Measurements from ENCODE around the gene ZBTB7A.

The ZBTB7A gene

GRCh38 chr19:4064149-4064495 is 2.6 kb downstream of the ZBTB7A start:
- TF ChIP-seq CTCF (IDR thresholded peaks at IDR 0.05; ENCODE audit: low read depth, low read length, missing control alignments): no peak
- H3K4me3 ChIP-seq (ENCODE audit: low read depth, low read length): peak overlapping the region; percentile 74
- in situ Hi-C loops (cut with HindIII; ENCODE audit: low sequenced_read_pairs): loop anchor here (10.0 kb wide), 1 partner anchor 141 kb away; no protein-coding TSS in a partner anchor
- DNase-seq (ENCODE audit: low read depth): no peak

DNA sequence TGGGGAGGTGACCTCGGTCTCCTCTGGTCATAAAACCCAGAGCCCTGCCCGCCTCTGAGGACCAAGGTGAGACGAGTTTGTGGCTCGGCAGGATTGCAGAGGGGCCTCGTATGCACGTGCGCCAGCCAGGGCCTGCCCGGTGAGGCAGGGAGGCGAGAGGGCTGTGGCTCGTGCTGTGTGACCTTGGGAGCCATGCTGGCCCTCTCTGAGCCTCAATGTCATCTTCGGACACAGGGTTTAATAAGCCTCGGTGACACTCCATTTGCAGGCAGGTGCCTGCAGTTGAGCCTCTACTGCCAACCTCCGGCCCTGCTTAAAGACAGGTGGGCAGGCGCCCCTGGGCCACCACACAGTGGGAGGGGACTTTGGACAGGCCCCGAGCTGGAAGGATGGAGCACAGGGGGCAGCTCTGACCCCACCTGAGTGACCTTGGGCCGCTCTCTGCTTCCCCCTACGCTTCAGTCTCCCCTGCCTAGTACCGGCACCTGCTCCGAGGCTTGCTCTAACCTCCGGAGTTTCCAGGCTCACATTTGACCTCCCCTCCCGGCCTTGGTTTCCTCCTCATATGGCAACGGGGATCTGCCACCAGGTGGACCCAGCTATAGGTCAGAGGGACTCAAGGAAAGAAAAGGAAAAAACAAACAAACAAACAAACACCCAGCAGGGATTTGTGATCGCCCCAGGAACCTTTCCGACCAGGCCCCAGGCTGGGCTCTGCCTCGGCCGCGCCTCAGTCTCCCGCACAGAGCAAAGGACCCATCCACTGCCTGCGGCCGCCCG is 3.1 kb downstream of the ZBTB7A start:
- DNase-seq (ENCODE audit: low read depth): no peak
- H3K4me3 ChIP-seq (ENCODE audit: low read depth, low read length): peak overlapping the region; percentile 74
- in situ Hi-C loops (cut with HindIII; ENCODE audit: low sequenced_read_pairs): loop anchor here (10.0 kb wide), 1 partner anchor 141 kb away; no protein-coding TSS in a partner anchor
- no peak for TF ChIP-seq CTCF (IDR thresholded peaks at IDR 0.05; ENCODE audit: low read depth, low read length, missing control alignments)

GRCh38 chr19:4062419-4063368 is 4.0 kb downstream of the ZBTB7A start:
- no peak for DNase-seq (ENCODE audit: low read depth)
- in situ Hi-C loops (cut with HindIII; ENCODE audit: low sequenced_read_pairs): loop anchor here (10.0 kb wide), 1 partner anchor 142 kb away; no protein-coding TSS in a partner anchor
- TF ChIP-seq CTCF (IDR thresholded peaks at IDR 0.05; ENCODE audit: low read depth, low read length, missing control alignments): no peak
- peak overlapping the region; percentile 74 for H3K4me3 ChIP-seq (ENCODE audit: low read depth, low read length)

GRCh38 chr19:4061683-4062418 is 4.8 kb downstream of the ZBTB7A start:
- H3K4me3 ChIP-seq (ENCODE audit: low read depth, low read length): peak overlapping the region; percentile 5
- in situ Hi-C loops (cut with HindIII; ENCODE audit: low sequenced_read_pairs): loop anchor here (10.0 kb wide), 1 partner anchor 143 kb away; no protein-coding TSS in a partner anchor
- DNase-seq (ENCODE audit: low read depth): no peak
- TF ChIP-seq CTCF (IDR thresholded peaks at IDR 0.05; ENCODE audit: low read depth, low read length, missing control alignments): no peak

- no peak for TF ChIP-seq CTCF (IDR thresholded peaks at IDR 0.05; ENCODE audit: low read depth, low read length, missing control alignments)
- in situ Hi-C loops (cut with HindIII; ENCODE audit: low sequenced_read_pairs): loop anchor here (10.0 kb wide), 1 partner anchor 144 kb away; no protein-coding TSS in a partner anchor
- no peak for DNase-seq (ENCODE audit: low read depth)
- peak overlapping the region; percentile 5 for H3K4me3 ChIP-seq (ENCODE audit: low read depth, low read length)
These were observed 5.5 kb downstream of the ZBTB7A start for GRCh38 chr19:4061178-4061682.
